KMS-11 (cell line): Measurements from ENCODE around the gene CABLES1.

ENCODE experiments used
- H2AFZ ChIP-seq: fragments of 200-600 bp; sonication (generic); 2 replicates; pipeline ENCODE4 v1.6.1; 2016; ENCODE audit warnings: antibody characterized with exemption, mixed run types, low read depth
- H3K27ac ChIP-seq: fragments of 200-600 bp; sonication (generic); 2 replicates; pipeline ENCODE4 v1.6.1; 2016; ENCODE audit warnings: mild to moderate bottlenecking, mixed run types
- H3K27me3 ChIP-seq: fragments of 200-600 bp; sonication (generic); 2 replicates; pipeline ENCODE4 v1.6.1; 2017; ENCODE audit warnings: mild to moderate bottlenecking, low read depth, mixed run types, moderate library complexity; ENCODE audit not compliant: insufficient read depth
- H3K36me3 ChIP-seq: fragments of 200-600 bp; sonication (generic); 2 replicates; pipeline ENCODE4 v1.6.1; 2017; ENCODE audit warnings: mild to moderate bottlenecking, mixed run types; ENCODE audit not compliant: insufficient read depth
- H3K4me1 ChIP-seq: fragments of 200-600 bp; sonication (generic); 2 replicates; pipeline ENCODE4 v1.6.1; 2016; ENCODE audit warnings: mild to moderate bottlenecking, low read depth, mixed run types; ENCODE audit not compliant: poor library complexity, severe bottlenecking
- H3K4me2 ChIP-seq: fragments of 200-600 bp; sonication (generic); 2 replicates; pipeline ENCODE4 v1.7.0; 2016; ENCODE audit warnings: mild to moderate bottlenecking, mixed run types
- H3K4me3 ChIP-seq: fragments of 200-600 bp; sonication (generic); IDR thresholded peaks from 2 replicates; pipeline ENCODE4 v1.6.1; 2017; ENCODE audit warnings: low read depth, low read length, mixed read lengths; ENCODE audit not compliant: insufficient read depth
- H3K79me2 ChIP-seq: fragments of 200-600 bp; sonication (generic); 2 replicates; pipeline ENCODE4 v1.6.1; 2016; ENCODE audit warnings: low read depth, mixed run types; ENCODE audit not compliant: insufficient read depth
- H3K9ac ChIP-seq: fragments of 200-600 bp; sonication (generic); 2 replicates; pipeline ENCODE4 v1.6.1; 2016; ENCODE audit warnings: mild to moderate bottlenecking, mixed run types
- H4K20me1 ChIP-seq: fragments of 200-600 bp; sonication (generic); 2 replicates; pipeline ENCODE4 v1.6.1; 2016; ENCODE audit warnings: mild to moderate bottlenecking, mixed run types; ENCODE audit not compliant: insufficient read depth
- TF ChIP-seq, protein P1 (sequence below): fragments of 200-600 bp; sonication (generic); conservative IDR thresholded peaks from 2 replicates; pipeline ENCODE4 v1.6.1; 2017; ENCODE audit warnings: low read depth, mild to moderate bottlenecking, antibody characterized with exemption, low read length, moderate library complexity, mixed read lengths

CABLES1 gene

GRCh38 chr18:23194155-23194996 lies 59.1 kb downstream of the CABLES1 start:
- H4K20me1 ChIP-seq: no peaks in the 10 kb centered on the region
- H2AFZ ChIP-seq: no peak overlapping the region
- no peak overlapping the region for H3K9ac ChIP-seq
- H3K4me2 ChIP-seq: no peak overlapping the region
- H3K27ac ChIP-seq: no peak overlapping the region
- peaks cover 49% of the 10 kb centered on the region; the same call in 1 of the 2 replicates for H3K79me2 ChIP-seq
- H3K36me3 ChIP-seq: peaks cover 42% of the 10 kb centered on the region; the same call in 1 of the 2 replicates
- TF ChIP-seq, protein P1, sequence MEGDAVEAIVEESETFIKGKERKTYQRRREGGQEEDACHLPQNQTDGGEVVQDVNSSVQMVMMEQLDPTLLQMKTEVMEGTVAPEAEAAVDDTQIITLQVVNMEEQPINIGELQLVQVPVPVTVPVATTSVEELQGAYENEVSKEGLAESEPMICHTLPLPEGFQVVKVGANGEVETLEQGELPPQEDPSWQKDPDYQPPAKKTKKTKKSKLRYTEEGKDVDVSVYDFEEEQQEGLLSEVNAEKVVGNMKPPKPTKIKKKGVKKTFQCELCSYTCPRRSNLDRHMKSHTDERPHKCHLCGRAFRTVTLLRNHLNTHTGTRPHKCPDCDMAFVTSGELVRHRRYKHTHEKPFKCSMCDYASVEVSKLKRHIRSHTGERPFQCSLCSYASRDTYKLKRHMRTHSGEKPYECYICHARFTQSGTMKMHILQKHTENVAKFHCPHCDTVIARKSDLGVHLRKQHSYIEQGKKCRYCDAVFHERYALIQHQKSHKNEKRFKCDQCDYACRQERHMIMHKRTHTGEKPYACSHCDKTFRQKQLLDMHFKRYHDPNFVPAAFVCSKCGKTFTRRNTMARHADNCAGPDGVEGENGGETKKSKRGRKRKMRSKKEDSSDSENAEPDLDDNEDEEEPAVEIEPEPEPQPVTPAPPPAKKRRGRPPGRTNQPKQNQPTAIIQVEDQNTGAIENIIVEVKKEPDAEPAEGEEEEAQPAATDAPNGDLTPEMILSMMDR: no peak
- no peak overlapping the region for H3K4me3 ChIP-seq
- no peaks in the 10 kb centered on the region for H3K27me3 ChIP-seq
- peaks cover 48% of the 10 kb centered on the region for H3K4me1 ChIP-seq

DNA sequence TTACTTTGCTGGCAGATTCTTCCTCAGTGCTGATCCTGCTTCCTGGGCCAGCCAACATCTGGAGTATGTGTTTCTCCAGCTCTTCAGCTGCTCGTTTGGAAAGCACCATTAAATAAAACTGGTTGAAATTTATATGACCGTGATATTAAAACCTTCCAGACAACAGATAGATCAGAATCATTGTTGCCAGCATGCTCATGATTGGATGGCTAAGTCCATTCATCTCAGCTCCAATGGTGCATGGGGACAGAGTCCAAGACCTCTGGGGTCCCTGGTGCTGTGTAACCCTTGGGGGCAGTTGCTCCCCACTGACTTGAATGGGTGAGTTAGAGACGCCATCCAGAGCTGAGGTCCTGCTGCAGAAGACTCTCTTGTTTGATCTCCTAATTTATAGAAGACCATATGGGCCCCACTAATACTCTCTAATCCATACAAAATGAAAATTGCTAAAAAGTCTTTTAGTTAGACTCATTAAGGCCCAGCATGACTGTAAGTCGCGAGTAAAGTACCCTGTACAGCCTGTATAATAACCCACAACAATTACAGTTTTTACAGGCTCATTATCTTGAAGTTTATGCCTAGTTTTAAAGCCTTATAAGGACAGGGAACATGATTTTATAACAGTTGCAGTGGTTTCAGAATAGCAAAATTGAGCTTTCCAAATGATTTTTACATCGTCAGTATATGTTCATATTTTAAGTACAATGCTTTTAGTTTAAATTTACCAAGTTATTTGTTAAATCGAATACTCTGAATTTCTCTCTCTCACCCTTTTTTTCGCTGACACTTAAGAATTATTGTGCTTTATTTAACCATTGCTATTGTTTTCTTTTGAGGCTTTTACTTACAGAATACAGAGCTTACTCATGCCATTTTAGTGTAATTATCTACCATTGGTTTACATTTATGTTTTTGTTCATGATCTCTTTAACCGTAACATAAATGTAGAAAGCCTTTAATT lies 60.0 kb downstream of the CABLES1 start:
- no peak overlapping the region for H3K27ac ChIP-seq
- H3K36me3 ChIP-seq: peaks cover 43% of the 10 kb centered on the region; the same call in 1 of the 2 replicates
- no peak overlapping the region for H3K4me2 ChIP-seq
- no peaks in the 10 kb centered on the region for H4K20me1 ChIP-seq
- no peak overlapping the region for H3K9ac ChIP-seq
- peaks cover 43% of the 10 kb centered on the region; the same call in 1 of the 2 replicates for H3K79me2 ChIP-seq
- H3K27me3 ChIP-seq: no peaks in the 10 kb centered on the region
- no peak overlapping the region for H2AFZ ChIP-seq
- TF ChIP-seq, protein P1: no peak
- H3K4me3 ChIP-seq: no peak overlapping the region
- peaks cover 43% of the 10 kb centered on the region for H3K4me1 ChIP-seq

DNA sequence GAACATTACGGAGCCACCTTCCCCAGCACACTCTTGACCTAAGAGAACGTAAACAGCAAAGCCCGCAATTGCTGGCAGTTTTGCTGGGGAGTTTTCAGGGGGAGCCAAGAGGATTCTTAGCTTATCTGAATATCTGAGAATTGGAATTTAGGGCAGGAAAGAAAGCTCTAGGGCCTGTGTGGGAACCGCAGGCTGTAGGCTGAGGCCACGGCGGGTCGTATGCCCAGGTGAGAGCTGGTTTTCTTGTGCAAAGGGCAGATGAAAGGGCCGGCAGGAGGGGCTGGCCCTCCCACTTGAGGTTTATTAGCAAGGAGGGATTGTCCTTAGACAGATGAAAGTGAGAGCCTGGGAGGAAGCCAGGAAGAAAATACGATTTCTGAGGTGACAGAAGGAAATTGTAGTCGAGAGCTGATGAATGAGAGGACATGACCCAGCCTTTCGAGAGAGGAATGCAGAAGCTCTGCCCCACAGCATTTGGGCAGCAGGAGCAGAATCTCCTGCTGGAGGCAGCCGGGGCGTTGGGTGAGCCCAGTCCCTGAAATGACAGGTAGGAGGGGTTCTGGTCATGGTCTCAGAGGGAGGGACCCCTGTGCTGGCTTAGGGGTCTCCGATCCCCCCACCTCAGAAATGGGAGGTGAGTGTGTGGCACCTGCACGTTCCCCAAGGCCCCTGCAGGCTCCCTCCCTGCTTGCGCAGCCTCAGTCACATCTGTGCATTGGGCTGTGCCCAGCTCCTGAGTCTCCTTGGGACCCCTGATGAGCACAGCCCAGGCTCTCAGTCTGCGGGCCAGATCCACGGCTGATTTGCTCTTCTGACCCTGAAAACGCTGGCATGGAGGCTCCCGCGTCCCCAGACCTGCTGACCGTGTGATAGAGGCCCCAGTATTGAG lies 61.1 kb downstream of the CABLES1 start:
- no peak overlapping the region for H3K4me2 ChIP-seq
- H4K20me1 ChIP-seq: no peaks in the 10 kb centered on the region
- no peaks in the 10 kb centered on the region for H3K27me3 ChIP-seq
- H2AFZ ChIP-seq: no peak overlapping the region
- H3K27ac ChIP-seq: no peak overlapping the region
- H3K4me1 ChIP-seq: peaks cover 32% of the 10 kb centered on the region
- peaks cover 38% of the 10 kb centered on the region; the same call in 1 of the 2 replicates for H3K79me2 ChIP-seq
- H3K4me3 ChIP-seq: no peak overlapping the region
- H3K9ac ChIP-seq: no peak overlapping the region
- TF ChIP-seq, protein P1: no peak
- peaks cover 39% of the 10 kb centered on the region; the same call in 1 of the 2 replicates for H3K36me3 ChIP-seq
